ENCODE data around the gene ALG1.
"Not testable (repeated sequence)": the region's sequence is repeated elsewhere in the genome, so short reads cannot be mapped to it uniquely, and the experiment has no call there.

GRCh38 chr16:5098221-5099159 is 26.8 kb downstream of the ALG1 start:
- not testable (repeated sequence) for TF ChIP-seq CTCF (IDR thresholded peaks at IDR 0.05; ENCODE audit: extremely low read depth in 1 of 2, insufficient read depth in 1 of 2, low read depth in 1 of 2, low read length in 2 of 2); POLR2A (IDR thresholded peaks at IDR 0.05; ENCODE audit: low read depth, low read length)
